ENCODE data around the gene EVX2.

- TF ChIP-seq POLR2AphosphoS5 (IDR thresholded peaks at IDR 0.05) (no peak), CTCF (IDR thresholded peaks at IDR 0.05) (no peak)
Measured at GRCh38 chr2:176103194-176103593, 19.4 kb upstream of the EVX2 start.

Data from prostate gland (tissue), 2 donors.